ENCODE results near the gene UBE2E3.

DNA sequence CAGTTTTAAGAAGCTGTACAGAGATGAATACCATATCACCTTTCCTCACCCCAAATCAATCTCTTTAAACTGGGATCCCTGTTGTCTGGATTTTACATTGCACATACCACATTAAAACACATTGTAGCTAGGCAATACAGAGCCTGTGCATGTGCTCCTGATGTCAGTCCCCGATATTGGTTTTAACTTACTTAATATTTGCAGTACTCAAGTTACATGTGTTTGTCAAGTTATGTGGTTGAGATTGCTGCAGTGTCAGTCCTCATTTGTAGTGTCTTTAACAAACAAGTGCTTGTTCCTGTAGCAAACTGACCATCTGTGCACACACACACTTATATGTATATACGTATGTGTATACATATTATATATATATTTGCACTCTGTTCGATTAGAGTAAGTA lies 10.4 kb upstream of the UBE2E3 start:
- TF ChIP-seq, protein P1, sequence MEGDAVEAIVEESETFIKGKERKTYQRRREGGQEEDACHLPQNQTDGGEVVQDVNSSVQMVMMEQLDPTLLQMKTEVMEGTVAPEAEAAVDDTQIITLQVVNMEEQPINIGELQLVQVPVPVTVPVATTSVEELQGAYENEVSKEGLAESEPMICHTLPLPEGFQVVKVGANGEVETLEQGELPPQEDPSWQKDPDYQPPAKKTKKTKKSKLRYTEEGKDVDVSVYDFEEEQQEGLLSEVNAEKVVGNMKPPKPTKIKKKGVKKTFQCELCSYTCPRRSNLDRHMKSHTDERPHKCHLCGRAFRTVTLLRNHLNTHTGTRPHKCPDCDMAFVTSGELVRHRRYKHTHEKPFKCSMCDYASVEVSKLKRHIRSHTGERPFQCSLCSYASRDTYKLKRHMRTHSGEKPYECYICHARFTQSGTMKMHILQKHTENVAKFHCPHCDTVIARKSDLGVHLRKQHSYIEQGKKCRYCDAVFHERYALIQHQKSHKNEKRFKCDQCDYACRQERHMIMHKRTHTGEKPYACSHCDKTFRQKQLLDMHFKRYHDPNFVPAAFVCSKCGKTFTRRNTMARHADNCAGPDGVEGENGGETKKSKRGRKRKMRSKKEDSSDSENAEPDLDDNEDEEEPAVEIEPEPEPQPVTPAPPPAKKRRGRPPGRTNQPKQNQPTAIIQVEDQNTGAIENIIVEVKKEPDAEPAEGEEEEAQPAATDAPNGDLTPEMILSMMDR (conservative IDR thresholded peaks at IDR 0.05): no peak
- no peak for TF ChIP-seq EZH2 (IDR thresholded peaks at IDR 0.05; ENCODE audit: low read depth)

Data from PC-9 (cell line).